GM21619 (cell line): ENCODE measurements around the gene AARSD1.
A peak's percentile ranks its signal among the peaks of the same experiment; 100 is the strongest.
"Not testable (repeated sequence)": the region's sequence is repeated elsewhere in the genome, so short reads cannot be mapped to it uniquely, and the experiment has no call there.

Source experiments
- ATAC-seq: cut with Tn5 transposase; IDR thresholded peaks from one replicate; pipeline ENCODE4 v1.9.1; 2021; ENCODE audit not compliant: unreplicated experiment

The AARSD1 gene

DNA sequence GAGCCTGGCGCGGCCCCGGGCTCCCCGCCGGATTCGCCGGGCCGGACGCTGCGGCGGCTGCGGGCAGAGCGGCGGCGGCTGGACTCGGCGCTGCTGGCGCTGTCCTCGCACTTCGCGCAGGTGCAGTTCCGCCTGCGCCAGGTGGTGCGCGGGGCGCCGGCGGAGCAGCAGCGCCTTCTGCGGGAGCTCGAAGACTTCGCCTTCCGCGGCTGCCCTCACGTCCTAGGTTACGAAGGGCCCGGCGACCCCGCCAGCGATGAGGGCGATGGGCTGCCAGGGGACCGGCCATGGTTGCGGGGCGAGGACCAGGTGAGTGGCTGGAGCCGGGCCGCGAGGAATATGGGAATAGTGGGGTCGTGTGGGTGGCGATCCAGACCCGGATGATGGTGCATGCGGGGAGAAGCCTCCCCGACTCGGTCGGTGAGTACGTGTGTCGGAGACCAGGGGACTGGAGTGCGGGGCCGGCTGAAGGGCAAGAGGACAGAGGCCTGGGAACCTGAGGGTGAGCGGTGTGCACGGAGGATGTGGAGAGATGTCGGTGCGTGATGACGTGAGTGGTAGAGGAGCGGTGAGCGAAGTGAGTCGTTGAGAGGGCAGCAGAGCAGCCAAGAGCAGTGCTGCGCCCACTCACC lies 16.6 kb upstream of the AARSD1 start:
- peak; percentile 35 for ATAC-seq

DNA sequence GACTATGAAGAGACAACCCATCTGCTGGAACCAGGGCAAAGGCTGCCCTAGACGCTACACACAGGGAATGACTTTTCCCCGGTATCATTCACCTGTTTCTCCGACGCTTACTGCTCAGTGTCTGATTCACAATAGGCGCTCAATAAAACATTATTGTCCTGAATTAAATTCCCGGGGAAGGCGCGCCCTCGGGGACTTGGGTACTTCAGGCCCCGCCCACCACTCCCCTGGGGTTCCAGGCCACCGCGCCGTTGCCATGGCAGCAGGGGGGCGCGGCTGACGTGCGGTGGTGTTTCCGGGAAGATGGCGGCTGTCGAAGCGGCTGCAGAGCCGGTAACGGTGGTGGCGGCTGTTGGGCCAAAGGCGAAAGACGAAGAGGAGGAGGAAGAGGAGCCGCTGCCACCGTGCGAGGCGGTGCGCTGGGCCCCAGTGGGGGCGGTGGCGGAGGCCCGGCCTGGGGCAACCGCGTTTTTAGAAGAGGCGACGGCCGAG lies 16.1 kb upstream of the AARSD1 start, which contains the start of gene RUNDC1:
Gene RUNDC1 (plus strand): TSS at position 292 of the 492 bp plus-strand sequence. CDS start 12 bp downstream, at position 304.
- ATAC-seq, result peak; percentile 57

DNA sequence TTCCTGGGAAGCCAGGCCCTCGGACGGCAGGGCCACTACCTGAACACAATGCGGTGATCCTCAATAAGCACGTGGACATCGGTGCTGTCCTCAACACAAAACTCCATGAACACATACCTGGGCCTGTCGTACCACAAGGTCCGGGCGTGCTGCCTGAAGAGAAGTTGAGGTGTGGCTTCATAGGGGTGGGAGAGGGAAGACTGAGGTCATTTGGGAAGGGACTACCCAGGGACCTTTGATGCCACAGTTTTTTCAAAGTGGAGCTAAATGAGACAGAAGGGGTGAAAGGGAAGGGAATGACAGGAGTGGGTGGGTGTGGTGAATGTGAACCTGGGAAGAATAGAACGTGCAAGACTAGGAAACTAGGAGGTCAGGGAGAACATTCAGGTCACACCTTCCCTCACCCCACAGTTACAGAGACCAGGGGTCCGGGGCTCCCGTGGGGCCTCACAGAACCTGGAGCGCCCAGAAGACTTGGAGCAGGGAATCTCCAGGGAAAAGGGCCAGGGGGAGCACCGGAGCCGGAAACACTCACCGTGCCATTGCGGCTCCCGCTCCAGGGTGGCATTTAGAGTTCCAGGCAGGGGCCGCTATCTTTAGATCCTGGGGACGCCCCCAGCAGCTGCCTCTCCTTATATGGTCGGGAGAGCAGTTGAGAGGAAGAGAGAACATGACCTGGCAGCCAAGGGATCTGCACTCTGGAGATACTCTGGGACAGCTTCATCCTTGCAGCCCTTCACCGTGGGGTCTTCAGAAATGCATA lies 15.4 kb upstream of the AARSD1 start, which contains the start of gene PTGES3L:
Gene PTGES3L (minus strand): TSS at position 570 of the 763 bp plus-strand sequence. CDS start 27 bp downstream, at position 543.
- ATAC-seq, result no peak

DNA sequence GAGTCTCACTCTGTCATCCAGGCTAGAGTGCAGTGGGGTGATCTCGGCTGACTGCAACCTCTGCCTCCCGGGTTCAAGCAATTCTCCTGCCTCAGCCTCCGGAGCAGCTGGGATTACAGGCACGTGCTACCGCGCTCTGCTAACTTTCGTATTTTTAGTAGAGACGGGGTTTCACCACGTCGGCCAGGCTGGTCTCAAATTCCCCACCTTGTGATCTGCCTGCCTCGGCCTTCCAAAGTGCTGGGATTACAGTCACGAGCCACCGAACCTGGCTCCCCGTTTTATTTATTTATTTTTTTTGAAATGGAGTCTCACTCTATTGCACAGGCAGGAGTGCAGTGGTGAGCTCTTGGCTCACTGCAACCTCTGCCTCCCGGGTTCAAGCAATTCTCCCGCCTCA lies 11.4 kb upstream of the AARSD1 start:
- not testable (repeated sequence) for ATAC-seq

DNA sequence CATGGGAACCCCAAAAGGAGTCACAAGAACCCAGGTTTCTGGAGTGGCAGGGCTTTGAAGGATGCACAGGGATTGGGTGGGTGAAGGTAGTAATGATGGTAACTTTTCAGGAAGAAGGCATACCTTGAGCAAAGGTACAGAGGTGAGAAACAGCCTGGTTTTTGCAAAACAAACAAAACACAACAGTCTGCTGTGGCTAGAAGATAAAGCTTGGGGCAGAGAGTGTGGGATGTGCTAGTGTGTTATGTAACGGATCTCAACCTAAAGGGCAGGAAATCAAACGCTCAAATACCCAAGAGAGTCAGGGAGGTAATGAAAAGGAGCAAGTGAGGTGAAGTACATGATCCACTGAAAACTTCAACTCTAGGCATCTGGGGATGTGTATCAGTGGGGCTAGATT lies 11.0 kb upstream of the AARSD1 start:
- no peak for ATAC-seq

DNA sequence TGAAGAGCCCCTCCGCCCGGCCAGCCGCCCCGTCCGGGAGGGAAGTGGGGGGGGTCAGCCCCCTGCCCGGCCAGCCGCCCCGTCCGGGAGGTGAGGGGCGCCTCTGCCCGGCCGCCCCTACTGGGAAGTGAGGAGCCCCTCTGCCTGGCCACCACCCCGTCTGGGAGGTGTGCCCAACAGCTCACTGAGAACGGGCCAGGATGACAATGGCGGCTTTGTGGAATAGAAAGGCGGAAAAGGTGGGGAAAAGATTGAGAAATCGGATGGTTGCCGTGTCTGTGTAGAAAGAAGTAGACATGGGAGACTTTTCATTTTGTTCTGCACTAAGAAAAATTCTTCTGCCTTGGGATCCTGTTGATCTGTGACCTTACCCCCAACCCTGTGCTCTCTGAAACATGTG lies 9.1 kb upstream of the AARSD1 start:
- not testable (repeated sequence) for ATAC-seq

DNA sequence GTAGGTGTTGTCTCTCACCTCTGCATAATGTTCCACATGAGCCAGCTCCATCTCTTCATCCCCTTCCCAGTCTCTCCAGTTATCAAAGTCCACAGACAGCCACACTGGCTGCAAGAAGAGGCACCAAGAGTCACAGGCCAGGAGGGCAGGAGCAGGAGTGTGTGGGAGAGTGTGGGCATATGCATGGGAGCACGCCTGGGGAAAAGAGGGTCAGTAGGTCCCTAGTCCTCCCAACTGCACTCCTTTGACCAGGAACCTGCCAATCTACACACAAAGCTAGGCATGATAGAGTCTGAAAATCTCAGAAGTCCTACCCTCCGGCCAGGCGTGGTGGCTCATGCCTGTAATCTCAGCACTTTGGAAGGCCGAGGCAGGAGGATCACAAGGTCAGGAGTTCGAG lies 7.3 kb upstream of the AARSD1 start:
- ATAC-seq, result no peak

DNA sequence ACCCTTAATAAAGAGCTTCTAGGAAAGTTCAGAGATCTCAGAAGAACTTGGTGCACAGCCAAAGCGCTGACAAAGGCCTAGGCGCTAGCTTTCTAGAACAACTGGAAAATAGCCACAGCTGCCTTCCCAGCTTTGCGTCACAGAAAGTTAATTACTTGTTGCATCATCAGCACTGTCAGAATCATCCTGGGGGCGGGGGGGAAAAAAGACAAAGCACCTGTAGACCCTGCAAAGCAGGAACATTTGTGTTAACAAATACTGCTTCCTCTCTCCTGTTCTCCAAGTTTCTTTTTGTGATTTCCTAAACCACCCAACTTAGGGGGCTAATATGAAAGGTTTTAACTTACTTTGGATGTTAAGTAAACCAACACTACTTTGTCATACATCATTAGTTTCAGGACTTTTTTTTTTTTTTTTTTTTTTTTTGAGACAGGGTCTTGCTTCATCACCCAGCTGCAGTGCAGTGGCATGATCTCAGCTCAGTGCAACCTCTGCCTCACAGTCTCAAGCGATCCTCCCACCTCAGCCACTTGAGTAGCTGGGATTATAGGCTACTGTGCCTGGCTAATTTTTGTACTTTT lies 4.8 kb upstream of the AARSD1 start:
- no peak for ATAC-seq

DNA sequence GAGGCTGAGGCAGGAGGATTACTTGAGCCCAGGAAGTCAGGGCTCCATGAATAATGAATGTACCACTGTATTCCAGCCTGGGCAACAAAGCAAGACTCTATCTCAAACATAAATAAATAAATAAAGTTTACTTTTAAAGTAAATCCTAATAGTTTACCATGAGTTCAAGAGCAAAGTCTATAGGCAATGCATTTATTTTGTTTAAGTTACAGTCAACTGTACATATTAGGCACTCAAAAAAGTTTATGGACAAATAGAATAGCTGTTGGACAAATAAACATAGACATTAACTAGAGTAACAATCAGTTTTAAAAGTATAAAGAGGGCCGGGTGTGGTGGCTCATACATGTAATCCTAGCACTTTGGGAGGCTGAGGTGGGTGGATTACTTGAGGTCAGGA lies 3.7 kb upstream of the AARSD1 start:
- no peak for ATAC-seq

DNA sequence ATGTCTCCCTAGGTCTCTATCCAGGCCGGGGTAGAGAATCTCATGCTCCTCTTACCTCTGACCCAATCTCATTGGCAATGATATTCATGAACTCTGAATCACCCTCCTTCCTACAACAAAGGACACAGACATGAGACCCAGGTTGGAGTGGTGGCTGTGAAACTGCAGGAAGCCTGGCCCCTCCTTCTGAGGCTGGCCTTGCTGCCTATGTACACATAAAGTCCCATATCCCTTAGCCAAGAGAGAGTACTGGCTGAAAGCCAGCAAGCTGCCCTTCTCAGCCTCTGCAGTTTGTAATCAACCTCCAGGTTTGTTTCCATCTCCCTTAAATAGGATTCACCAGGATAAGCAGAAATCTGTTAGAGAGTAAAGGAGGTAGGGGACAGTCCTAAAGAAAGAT lies 10.6 kb downstream of the AARSD1 start:
- ATAC-seq, result no peak

DNA sequence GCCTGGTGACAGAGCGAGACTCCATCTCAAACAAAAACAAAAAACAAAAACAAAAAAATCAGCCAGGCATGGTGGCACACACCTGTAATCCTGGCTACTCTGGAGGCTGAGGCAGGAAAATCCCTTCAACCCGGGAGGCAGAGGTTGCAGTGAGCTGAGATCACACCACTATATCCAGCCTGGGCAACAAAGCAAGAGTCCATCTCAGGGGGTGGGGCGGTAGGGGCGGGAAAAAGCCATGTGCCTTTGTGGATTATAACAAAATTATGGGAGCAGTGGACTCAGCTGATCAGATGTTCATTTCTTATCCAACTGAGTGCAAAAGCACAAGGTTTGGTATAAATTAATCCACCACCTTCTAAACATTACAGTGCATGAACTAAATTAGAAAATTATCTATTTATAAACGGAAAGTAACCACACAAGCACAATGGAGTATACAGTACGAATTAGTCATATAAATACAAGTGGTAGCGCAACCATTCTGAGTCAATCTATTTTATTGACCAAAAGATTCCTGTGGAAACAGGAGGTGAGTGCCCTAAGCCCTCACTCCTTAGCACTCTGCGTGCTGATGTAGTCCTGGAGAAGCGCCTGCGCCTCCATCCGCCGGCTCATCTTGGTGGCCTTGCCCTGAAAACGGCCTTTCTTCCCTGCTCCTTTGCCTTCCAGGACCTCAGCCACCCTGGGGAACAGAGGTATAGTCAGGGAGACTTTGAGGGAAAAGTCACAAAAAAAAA lies 14.0 kb downstream of the AARSD1 start:
- no peak for ATAC-seq

DNA sequence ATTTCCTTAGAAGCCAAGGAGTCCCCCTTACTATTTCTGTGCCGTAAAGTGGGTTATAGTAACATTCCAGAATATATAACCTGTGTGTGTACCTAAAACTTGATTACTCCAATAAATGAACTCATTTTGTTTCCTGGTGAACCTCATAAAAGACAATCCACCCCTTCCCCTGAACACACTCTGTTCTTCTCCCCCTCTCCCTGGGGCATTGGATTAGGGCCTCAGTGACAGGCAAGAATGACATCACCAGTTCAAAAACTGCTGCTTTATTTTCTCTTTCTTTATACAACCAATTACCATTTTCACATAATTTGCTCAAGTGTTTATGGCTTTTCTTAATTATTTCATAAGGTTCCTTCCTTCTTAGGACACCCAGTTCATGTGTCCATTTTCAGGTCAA lies 17.4 kb downstream of the AARSD1 start:
- no peak for ATAC-seq

DNA sequence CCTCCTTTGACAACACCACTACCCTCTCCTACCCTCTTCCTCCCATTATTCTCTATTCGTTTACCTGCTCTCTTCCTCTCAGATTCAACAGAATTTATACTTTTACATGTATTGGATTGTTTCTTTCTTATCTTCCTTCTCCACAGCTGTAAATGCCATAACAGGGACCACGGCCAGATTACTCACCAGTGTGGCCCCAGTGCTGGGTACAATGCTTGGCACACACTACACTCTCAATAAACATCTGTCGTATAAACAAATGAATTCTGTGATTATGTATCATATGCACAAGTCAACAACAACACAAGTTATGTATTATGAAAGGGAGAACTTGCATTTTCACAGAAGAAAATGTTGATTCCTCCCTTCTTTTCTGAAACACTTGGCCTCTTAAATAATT lies 20.0 kb downstream of the AARSD1 start:
- ATAC-seq, result no peak

DNA sequence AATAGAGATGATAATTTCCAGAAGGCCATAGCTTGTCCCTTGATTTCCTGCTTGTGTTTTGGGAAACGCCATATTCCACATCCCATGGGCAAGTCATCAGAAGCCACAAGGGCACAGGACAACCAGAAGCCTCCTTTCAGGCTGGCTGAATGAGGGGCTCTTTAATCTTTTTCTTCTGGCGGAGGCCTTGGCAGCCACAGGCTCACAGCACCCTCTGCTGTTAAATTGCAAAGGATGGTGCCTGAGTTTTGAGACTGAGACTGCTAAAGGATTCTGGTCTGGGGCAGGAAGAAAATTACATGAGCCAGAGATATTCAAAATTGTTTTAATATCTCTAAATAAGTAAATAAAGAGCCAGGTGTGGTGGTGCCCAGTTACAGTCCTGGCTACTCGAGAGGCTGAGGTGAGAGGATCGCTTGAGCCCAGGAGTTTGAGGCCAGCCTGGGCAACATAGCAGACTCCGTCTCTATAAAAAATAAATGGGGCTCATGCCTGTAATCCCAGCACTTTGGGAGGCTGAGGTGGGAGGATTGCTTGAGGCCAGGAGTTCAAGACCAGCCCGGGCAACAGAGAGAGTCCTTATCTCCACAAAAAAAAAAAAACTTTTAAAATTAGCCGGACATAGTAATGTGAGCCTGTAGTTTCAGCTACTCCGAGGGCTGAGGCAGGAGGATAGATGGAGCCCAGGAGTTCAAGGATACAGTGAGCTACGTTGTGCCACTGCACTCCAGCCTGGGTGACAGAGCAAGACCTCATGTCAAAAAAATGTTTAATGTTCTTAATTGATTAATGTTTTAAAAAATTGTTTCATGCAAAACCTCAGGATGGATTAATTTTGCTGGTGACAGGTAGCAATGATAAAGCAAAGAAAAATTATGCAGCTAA lies 26.3 kb downstream of the AARSD1 start:
- no peak for ATAC-seq

DNA sequence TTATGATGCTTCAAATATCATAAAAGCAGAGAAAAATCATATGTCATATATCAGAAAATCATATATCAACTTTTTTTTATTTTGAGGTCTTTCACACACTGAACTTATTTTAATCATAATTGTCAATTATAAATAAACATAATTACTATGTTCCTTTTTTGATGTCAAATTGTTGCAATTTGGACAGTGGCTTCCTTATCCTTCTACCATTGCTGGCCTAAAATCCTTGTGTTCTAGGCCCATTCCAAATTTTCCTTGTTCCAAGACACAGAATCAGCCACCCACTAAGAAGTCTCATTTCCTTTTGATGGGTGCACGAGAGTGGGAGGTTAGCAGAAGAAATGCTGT lies 34.8 kb downstream of the AARSD1 start:
- no peak for ATAC-seq

DNA sequence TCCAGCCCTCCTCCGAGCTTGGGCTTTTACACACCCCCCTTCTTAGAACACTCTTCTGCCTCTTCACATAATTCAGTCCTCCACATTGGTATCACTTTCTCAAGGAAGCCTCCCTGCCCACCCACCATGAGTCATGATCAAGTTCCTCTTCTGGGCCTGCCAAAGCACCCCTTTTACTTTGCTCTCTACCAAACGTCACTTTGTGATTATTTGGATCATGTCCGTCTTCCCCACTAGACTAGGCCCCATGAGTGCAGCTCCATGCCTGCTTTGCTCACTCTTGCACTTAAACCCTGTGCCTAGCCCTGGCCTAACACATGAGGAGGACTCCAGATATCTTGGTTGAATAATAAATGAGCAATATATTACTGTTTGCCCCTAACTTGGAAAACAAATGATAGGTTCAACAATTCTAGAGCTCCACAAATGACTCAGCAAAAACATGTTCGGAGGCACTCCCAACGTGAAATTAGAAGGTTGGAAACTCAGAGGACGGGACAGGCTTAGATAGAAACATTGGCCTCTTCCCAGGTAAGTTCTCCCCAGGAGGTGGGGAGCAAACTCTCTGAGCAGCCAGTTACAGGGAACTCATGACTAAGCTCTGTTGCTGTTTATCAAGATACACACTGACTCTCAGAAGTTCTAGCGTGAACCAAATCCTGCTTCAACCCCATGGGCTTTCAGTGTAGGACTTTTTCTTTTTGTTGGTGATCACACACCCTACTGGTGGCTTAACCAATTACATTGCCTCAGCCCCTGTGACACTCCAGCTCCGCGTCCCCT lies 35.3 kb downstream of the AARSD1 start:
- no peak for ATAC-seq

DNA sequence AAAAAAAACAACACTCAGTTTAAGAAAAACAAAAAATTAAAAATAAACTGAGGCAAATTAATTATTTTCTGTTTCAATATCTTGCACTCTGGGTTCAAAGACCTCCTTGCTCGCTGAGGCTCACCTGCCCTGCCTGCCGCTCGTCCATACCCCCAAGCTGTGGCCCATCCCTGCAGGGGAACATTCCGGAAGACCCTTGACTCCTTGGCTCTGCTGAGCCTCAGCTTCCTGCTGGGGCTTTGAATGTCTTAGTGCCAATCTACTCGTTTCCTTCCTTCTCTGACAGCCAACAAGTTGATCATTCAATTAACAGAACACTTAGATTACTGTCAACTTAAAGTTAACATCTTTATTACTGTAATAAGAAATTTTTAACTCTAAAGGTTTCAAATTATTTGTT lies 39.4 kb downstream of the AARSD1 start:
- ATAC-seq, result no peak

DNA sequence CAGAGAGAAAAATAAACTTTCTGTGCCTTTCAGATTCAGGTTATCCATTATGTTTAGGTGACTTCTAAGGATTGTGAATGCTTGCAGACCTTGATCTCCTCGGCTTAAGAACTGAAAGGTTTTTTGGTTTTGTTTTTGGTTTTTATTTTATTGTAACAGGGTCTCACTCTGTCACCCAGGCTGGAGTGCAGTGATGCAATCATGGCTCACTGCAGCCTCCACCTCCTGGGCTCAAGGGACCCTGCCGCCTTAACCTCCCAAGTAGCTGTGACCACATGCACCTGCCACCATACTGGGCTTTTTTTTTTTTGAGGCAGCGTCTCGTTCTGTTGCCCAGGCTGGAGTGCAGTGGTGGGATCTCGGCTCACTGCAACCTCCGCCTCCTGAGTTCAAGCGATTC lies 40.8 kb downstream of the AARSD1 start:
- ATAC-seq, result not testable (repeated sequence)

DNA sequence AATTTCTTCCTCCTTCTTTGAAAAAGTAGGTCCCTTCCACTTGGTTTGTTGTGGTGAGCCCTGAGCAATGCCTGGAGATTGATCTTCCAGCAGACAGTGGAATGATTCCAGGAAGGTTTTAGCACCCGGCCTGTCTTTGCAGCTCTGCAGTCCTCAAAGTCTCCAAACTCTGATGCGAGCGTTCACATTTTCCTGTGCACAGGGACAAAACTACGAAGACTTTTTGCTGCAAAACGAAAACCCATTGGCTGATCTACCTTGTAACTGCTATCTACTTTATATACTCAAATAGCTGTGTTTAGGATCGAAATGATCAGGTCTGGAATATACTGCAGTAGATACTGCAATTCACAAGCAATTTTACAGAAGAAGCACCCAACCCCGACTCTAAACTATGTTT lies 42.0 kb downstream of the AARSD1 start:
- ATAC-seq, result no peak

DNA sequence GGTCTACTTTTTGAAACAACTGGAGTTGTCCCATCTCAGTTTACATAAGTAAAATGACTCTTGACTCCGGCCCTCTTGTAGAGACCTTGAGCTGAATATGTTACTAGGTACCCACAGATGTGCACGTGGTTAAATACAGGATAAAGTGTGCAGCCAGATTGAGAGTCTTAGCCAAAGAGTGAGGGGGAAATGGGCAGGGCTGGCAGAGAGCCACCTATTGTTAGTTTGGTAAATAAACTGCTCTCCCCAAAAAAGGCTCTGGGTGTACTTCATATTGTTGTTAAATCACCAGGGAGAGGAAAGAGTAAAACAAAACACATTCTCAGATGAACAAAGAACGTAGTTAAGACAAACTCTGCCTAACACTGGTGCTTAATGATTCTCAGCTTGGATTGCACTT lies 43.3 kb downstream of the AARSD1 start:
- no peak for ATAC-seq
